ENCODE results near the gene CTNNA3.

The CTNNA3 gene

DNA sequence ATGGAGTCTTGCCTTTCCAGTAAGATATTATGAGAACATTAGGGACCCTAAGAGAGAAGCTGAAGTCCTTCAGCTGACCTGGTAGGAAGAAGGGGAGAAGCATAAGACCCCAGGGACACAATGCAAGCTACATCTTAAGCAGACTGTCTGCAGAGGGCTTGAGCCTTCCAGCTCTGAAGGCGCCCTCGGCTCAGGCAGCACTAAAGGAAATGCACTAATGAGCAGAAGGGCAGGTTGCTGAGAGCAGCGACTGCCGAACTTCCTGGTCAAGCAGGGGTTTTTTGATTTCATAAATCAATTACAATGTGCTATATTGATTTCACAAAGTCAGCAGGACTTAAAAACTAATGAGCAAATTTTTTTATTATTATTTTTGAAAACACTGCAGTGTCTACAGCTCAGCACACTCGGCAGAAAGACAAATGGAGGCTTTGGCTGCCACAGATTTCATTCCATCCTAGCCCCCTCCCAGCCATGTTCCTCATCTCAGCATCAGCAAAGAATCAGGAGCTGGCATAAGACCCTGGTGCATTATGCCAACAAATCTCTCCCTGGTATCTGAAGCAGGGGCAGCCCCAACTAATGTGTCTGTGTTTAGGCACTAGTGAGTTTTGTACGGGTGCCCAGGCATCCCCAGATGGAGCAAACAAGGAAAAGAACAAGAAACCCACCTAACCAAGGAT is 713.1 kb downstream of the CTNNA3 start:
- Histone ChIP-seq H3K4me2 (ENCODE audit: low read length) (no peak overlapping the region), H3K9me3 (replicated peaks; ENCODE audit: low read length) (no peaks in the 10 kb centered on the region), H3K36me3 (ENCODE audit: insufficient read depth, low read length) (no peaks in the 10 kb centered on the region), H3K4me3 (ENCODE audit: low read length) (no peak overlapping the region), H3K27me3 (ENCODE audit: control insufficient read depth, insufficient read depth, low read length) (no peaks in the 10 kb centered on the region), H3K4me1 (ENCODE audit: control insufficient read depth, insufficient read depth, low read length) (no peaks in the 10 kb centered on the region), H3K9ac (ENCODE audit: low read depth, low read length) (no peak overlapping the region)

DNA sequence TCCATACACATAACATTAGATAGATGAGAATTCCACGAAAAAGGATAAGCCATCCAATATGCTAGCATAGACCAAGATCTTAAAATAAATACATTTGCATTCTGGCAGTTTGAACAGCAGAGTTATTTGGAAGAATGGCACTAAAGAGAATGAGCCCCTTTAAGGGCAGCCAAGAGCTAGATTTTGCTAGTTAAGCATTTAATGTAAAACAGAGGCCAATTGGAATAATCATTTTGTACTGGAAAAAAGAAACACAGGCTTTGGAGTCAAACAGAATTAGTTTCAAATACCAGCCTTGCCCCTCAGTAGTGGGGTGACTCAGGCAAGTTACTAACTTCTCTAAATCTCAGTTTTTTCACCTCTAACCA is 714.0 kb downstream of the CTNNA3 start:
- Histone ChIP-seq H3K9me3 (replicated peaks; ENCODE audit: low read length) (no peaks in the 10 kb centered on the region), H3K9ac (ENCODE audit: low read depth, low read length) (no peak overlapping the region), H3K4me1 (ENCODE audit: control insufficient read depth, insufficient read depth, low read length) (no peaks in the 10 kb centered on the region), H3K4me3 (ENCODE audit: low read length) (no peak overlapping the region), H3K36me3 (ENCODE audit: insufficient read depth, low read length) (no peaks in the 10 kb centered on the region), H3K27me3 (ENCODE audit: control insufficient read depth, insufficient read depth, low read length) (no peaks in the 10 kb centered on the region), H3K4me2 (ENCODE audit: low read length) (no peak overlapping the region)

DNA sequence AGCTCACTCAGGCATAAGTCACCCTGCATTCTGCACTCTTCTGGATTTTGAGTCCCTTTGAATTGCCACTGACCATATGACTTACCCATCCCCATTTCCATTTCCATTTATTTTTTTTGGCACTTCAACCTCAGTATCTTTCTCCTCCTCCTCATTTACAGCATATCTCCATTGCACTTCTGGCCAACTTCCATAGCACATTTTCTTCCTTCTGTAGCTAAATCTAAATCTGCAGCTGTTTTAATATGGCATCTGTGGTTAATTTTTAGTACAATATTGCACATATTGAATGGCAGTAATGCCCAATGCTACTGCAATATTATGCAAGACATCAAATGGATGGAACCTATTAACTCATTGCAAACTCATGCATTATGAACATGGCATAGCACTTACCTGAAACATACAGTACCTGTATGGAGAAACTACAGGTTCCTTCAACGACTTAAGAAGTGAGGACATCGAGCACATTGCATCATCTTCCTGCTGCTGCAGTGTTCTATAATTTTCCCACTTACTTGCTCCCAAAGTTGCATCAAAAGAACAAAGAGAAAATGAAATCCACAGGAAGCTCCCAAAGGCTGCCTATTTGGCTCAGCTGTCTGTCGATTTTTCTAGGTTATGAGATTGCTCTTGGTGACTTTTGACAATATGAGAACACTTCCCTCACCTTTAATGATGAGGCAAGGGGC is 714.5 kb downstream of the CTNNA3 start:
- H3K4me1 ChIP-seq (ENCODE audit: control insufficient read depth, insufficient read depth, low read length), result no peaks in the 10 kb centered on the region
- no peaks in the 10 kb centered on the region for H3K9me3 ChIP-seq (replicated peaks; ENCODE audit: low read length)
- H3K9ac ChIP-seq (ENCODE audit: low read depth, low read length), result no peak overlapping the region
- H3K27me3 ChIP-seq (ENCODE audit: control insufficient read depth, insufficient read depth, low read length), result no peaks in the 10 kb centered on the region
- no peak overlapping the region for H3K4me2 ChIP-seq (ENCODE audit: low read length)
- H3K4me3 ChIP-seq (ENCODE audit: low read length), result no peak overlapping the region
- no peaks in the 10 kb centered on the region for H3K36me3 ChIP-seq (ENCODE audit: insufficient read depth, low read length)

DNA sequence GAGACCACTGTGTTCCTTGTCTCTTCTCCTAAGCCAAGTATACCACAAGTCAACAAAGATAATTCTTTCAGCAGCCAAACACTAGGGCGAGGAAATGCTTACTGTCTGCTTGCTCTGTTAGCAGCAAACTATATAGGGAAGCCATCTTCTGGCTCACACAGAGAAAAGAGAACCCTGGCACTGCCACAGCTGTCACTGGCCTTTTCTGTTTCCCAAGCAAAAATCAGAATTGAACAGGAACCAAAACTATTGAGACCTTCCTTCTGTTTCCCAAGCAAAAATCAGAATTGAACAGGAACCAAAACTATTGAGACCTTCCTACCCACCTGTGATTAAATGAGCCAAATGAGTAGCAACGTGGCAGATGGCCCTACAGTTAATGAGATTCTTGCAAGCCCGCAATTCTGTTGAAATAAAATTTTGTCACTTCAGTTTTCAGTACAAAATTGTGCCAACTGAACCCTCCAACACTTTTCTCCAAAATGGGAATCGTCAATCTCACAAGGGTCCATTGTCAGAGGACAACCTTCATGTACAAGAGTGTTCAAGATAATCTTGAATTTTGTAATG is 715.7 kb downstream of the CTNNA3 start:
- H3K36me3 ChIP-seq (ENCODE audit: insufficient read depth, low read length), result no peaks in the 10 kb centered on the region
- no peaks in the 10 kb centered on the region for H3K9me3 ChIP-seq (replicated peaks; ENCODE audit: low read length)
- no peaks in the 10 kb centered on the region for H3K27me3 ChIP-seq (ENCODE audit: control insufficient read depth, insufficient read depth, low read length)
- no peak overlapping the region for H3K4me2 ChIP-seq (ENCODE audit: low read length)
- H3K4me3 ChIP-seq (ENCODE audit: low read length), result no peak overlapping the region
- no peaks in the 10 kb centered on the region for H3K4me1 ChIP-seq (ENCODE audit: control insufficient read depth, insufficient read depth, low read length)
- no peak overlapping the region for H3K9ac ChIP-seq (ENCODE audit: low read depth, low read length)

DNA sequence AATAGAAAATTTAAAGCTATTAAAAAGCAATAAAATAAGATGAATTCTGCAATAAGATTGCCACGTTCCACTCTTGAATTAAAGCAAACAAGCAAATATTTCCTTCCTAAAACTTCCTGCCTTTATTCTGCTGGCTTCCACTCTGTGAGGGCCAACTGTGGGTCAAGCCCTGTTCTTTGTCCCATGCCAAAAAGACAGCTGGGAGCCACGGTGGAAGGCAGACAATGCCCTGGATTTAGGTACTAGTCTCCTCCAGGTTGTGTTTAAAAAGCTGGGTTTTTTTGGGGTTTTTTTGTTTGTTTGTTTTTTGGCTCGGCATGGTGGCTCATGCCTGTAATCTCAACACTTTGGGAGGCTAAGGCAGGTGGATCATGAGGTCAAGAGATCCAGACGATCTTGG is 731.0 kb downstream of the CTNNA3 start:
- H3K9me3 ChIP-seq (replicated peaks; ENCODE audit: low read length), result no peaks in the 10 kb centered on the region
- no peak overlapping the region for H3K9ac ChIP-seq (ENCODE audit: low read depth, low read length)
- H3K36me3 ChIP-seq (ENCODE audit: insufficient read depth, low read length), result no peaks in the 10 kb centered on the region
- H3K4me2 ChIP-seq (ENCODE audit: low read length), result no peak overlapping the region
- no peaks in the 10 kb centered on the region for H3K4me1 ChIP-seq (ENCODE audit: control insufficient read depth, insufficient read depth, low read length)
- no peak overlapping the region for H3K4me3 ChIP-seq (ENCODE audit: low read length)
- no peaks in the 10 kb centered on the region for H3K27me3 ChIP-seq (ENCODE audit: control insufficient read depth, insufficient read depth, low read length)

DNA sequence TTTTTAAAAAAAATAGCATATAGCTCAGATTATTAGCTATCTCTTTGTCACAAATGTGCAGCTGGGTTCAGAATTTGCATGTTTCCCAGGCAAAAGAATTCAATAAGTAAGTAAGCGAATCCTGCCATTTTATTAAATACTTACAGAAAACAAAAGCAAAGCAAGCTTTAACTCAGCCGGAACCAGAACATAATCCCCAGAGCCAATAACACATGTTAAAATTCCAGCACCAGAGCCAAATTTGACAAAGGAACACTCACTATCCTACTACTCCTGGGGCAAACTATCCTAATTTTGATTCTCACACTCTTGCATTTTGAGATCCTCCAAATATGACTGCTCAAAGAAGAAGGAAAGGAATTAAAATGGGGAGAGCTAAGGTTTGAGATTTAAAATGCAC is 737.5 kb downstream of the CTNNA3 start:
- Histone ChIP-seq H3K4me2 (ENCODE audit: low read length) (no peak overlapping the region), H3K27me3 (ENCODE audit: control insufficient read depth, insufficient read depth, low read length) (peaks cover 8% of the 10 kb centered on the region), H3K9me3 (replicated peaks; ENCODE audit: low read length) (no peaks in the 10 kb centered on the region), H3K4me3 (ENCODE audit: low read length) (no peak overlapping the region), H3K36me3 (ENCODE audit: insufficient read depth, low read length) (no peaks in the 10 kb centered on the region), H3K9ac (ENCODE audit: low read depth, low read length) (no peak overlapping the region), H3K4me1 (ENCODE audit: control insufficient read depth, insufficient read depth, low read length) (no peaks in the 10 kb centered on the region)

DNA sequence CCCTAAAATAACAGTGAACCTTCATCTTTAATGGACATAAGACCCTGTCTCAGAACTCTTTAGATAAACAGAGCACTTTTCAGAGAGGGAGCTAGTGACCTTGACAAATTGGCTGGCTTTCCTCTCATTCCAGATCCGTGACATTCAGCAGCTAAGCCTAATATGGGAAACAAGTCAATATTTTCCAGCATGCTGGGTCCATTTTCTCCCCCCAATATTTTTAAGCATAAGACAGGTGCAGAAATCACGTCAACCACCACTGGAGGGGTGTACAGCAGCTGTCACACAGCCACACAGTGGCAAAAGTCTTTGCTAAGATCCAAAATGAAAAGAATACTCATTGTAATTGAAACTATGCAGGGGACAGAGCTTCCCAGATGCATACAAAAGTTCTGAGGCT is 744.1 kb downstream of the CTNNA3 start:
- H3K4me1 ChIP-seq (ENCODE audit: control insufficient read depth, insufficient read depth, low read length), result no peaks in the 10 kb centered on the region
- H3K9me3 ChIP-seq (replicated peaks; ENCODE audit: low read length), result no peaks in the 10 kb centered on the region
- H3K4me3 ChIP-seq (ENCODE audit: low read length), result no peak overlapping the region
- no peak overlapping the region for H3K4me2 ChIP-seq (ENCODE audit: low read length)
- no peak overlapping the region for H3K9ac ChIP-seq (ENCODE audit: low read depth, low read length)
- no peaks in the 10 kb centered on the region for H3K36me3 ChIP-seq (ENCODE audit: insufficient read depth, low read length)
- H3K27me3 ChIP-seq (ENCODE audit: control insufficient read depth, insufficient read depth, low read length), result no peaks in the 10 kb centered on the region

DNA sequence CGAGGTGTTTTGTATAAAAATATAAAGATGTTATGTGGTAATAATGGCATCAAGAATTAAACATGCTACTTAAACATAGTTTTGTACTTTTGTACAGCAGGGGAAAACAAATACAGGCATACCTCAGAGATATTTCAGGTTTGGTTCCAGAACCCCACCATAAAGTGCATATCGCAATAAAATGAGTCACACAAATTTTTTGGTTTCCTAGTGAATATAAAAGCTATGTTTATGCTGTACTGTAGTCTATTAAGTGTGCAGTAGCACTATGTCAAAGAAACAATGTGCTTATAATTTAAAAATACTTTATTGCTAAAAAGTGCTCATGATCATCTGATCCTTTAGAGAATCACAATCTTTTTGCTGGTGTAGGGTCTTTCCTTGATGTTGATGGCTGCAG is 752.4 kb downstream of the CTNNA3 start:
- Histone ChIP-seq H3K4me1 (ENCODE audit: control insufficient read depth, insufficient read depth, low read length) (no peaks in the 10 kb centered on the region), H3K4me3 (ENCODE audit: low read length) (no peak overlapping the region), H3K36me3 (ENCODE audit: insufficient read depth, low read length) (no peaks in the 10 kb centered on the region), H3K27me3 (ENCODE audit: control insufficient read depth, insufficient read depth, low read length) (no peaks in the 10 kb centered on the region), H3K4me2 (ENCODE audit: low read length) (no peak overlapping the region), H3K9me3 (replicated peaks; ENCODE audit: low read length) (no peaks in the 10 kb centered on the region), H3K9ac (ENCODE audit: low read depth, low read length) (no peak overlapping the region)

DNA sequence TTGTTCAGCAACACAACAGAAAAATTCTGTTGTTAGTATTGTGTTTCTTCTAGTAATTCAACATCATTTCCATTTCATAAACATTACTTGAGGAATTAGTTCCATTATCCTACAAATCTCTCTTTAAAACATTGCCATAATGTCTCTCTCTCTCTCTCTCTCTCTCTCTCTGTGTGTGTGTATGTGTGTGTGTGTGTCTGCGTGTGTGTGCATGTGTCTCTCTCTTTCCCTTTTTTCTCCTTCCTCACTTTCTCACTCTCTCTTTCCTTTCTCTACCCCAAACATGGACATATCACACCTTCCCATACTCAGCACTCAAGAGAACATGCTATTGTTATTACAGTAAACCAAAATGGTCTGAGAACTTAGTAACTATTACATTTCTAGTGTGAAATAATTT is 753.6 kb downstream of the CTNNA3 start:
- H3K4me3 ChIP-seq (ENCODE audit: low read length), result no peak overlapping the region
- H3K9me3 ChIP-seq (replicated peaks; ENCODE audit: low read length), result no peaks in the 10 kb centered on the region
- H3K4me1 ChIP-seq (ENCODE audit: control insufficient read depth, insufficient read depth, low read length), result no peaks in the 10 kb centered on the region
- H3K27me3 ChIP-seq (ENCODE audit: control insufficient read depth, insufficient read depth, low read length), result no peaks in the 10 kb centered on the region
- H3K36me3 ChIP-seq (ENCODE audit: insufficient read depth, low read length), result no peaks in the 10 kb centered on the region
- H3K4me2 ChIP-seq (ENCODE audit: low read length), result no peak overlapping the region
- H3K9ac ChIP-seq (ENCODE audit: low read depth, low read length), result no peak overlapping the region

DNA sequence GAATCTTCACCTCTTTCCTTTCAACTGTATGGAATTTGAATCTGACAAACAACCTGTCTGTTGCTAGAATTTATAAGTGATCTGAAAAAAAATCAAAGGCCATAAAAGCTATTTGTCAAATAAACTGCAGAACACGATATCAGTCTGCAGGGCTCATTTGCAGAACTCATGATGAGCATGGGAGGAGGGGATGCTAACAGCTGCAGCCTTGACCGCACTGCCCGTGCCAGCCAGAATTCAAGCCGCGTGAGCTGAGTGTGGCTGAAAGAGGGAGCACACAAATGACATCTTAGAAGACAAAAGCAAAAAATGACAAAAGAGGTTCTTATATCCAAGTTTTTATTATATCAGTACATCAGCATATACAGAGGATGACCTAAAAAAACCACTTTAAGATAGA is 754.5 kb downstream of the CTNNA3 start:
- H3K4me2 ChIP-seq (ENCODE audit: low read length), result no peak overlapping the region
- H3K9me3 ChIP-seq (replicated peaks; ENCODE audit: low read length), result no peaks in the 10 kb centered on the region
- no peaks in the 10 kb centered on the region for H3K27me3 ChIP-seq (ENCODE audit: control insufficient read depth, insufficient read depth, low read length)
- H3K36me3 ChIP-seq (ENCODE audit: insufficient read depth, low read length), result no peaks in the 10 kb centered on the region
- no peaks in the 10 kb centered on the region for H3K4me1 ChIP-seq (ENCODE audit: control insufficient read depth, insufficient read depth, low read length)
- no peak overlapping the region for H3K9ac ChIP-seq (ENCODE audit: low read depth, low read length)
- no peak overlapping the region for H3K4me3 ChIP-seq (ENCODE audit: low read length)

DNA sequence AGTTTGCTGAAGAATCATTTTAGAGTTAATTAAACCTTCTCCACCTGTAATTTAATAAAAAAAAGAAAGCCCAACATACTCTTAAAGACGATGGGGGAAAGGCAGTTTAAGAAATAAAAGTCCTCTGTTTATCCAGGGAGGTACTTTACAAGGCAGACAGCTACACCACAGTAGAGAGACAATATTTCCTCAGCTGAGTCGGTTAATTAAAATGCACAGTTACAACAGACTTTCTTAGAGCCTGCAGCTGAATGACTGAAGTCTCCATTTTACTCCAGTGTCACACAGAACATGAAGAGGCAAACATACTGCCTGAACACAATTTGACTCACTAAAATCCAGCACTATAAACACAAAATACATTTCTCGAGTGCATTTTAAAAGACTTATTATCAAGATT is 755.0 kb downstream of the CTNNA3 start:
- no peak overlapping the region for H3K4me2 ChIP-seq (ENCODE audit: low read length)
- H3K9ac ChIP-seq (ENCODE audit: low read depth, low read length), result no peak overlapping the region
- H3K36me3 ChIP-seq (ENCODE audit: insufficient read depth, low read length), result no peaks in the 10 kb centered on the region
- H3K9me3 ChIP-seq (replicated peaks; ENCODE audit: low read length), result no peaks in the 10 kb centered on the region
- no peak overlapping the region for H3K4me3 ChIP-seq (ENCODE audit: low read length)
- H3K27me3 ChIP-seq (ENCODE audit: control insufficient read depth, insufficient read depth, low read length), result no peaks in the 10 kb centered on the region
- H3K4me1 ChIP-seq (ENCODE audit: control insufficient read depth, insufficient read depth, low read length), result no peaks in the 10 kb centered on the region

DNA sequence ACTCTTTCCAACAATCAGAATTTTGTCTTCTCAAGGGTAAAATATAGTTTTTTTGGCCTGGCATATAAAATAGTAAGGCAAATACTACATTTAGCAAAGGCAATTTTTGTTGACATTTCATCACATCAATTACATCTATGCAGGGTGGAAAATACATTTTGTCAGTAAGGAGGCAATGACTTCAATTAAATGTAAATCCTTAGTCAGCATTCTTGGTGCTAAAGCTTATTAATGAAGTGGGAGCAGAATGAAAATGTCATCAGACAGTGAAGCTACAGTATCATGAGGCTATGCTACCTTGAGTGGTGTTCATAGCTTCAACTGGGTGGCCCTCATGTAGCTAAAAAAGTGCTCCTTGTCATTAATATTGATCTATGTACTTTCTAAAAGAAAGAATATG is 761.3 kb downstream of the CTNNA3 start:
- H3K9ac ChIP-seq (ENCODE audit: low read depth, low read length), result no peak overlapping the region
- no peaks in the 10 kb centered on the region for H3K9me3 ChIP-seq (replicated peaks; ENCODE audit: low read length)
- H3K36me3 ChIP-seq (ENCODE audit: insufficient read depth, low read length), result no peaks in the 10 kb centered on the region
- H3K4me3 ChIP-seq (ENCODE audit: low read length), result no peak overlapping the region
- no peaks in the 10 kb centered on the region for H3K4me1 ChIP-seq (ENCODE audit: control insufficient read depth, insufficient read depth, low read length)
- peaks cover 7% of the 10 kb centered on the region for H3K27me3 ChIP-seq (ENCODE audit: control insufficient read depth, insufficient read depth, low read length)
- no peak overlapping the region for H3K4me2 ChIP-seq (ENCODE audit: low read length)

Data from skeletal muscle satellite cell (primary cell).